Transverse colon (tissue), 4 donors: ENCODE results near the gene LRP4.

Source experiments
- EP300 ChIP-seq: sonication (generic); formaldehyde crosslinking; IDR thresholded peaks from one replicate; pipeline ENCODE4 v1.6.1; 2017; ENCODE audit warnings: antibody characterized with exemption, low read depth
- POLR2A ChIP-seq: fragments of 450-650 bp; IDR thresholded peaks from one replicate; pipeline ENCODE4 v1.6.1; 2016; ENCODE audit warnings: antibody characterized with exemption, mild to moderate bottlenecking, moderate library complexity
- POLR2AphosphoS5 ChIP-seq, 3 donors: sonication (generic); formaldehyde crosslinking; IDR thresholded peaks; one replicate each; pipeline ENCODE4 v1.6.1; 2016; ENCODE audit warnings: antibody characterized with exemption in 3 of 3
- TF ChIP-seq, protein P1 (sequence below), 5 experiments: fragments of 200-600 bp in 3 of 5; fragments of 450-650 bp in 2 of 5; sonication (generic) in 3 of 5; IDR thresholded peaks; 1 replicate in 2 of 5; 2 replicates in 3 of 5; pipeline ENCODE4 v1.5.1; 2016 to 2017; ENCODE audit warnings: antibody characterized with exemption in 5 of 5, inconsistent platforms in 3 of 5, mild to moderate bottlenecking in 2 of 5, moderate library complexity in 1 of 5

DNA sequence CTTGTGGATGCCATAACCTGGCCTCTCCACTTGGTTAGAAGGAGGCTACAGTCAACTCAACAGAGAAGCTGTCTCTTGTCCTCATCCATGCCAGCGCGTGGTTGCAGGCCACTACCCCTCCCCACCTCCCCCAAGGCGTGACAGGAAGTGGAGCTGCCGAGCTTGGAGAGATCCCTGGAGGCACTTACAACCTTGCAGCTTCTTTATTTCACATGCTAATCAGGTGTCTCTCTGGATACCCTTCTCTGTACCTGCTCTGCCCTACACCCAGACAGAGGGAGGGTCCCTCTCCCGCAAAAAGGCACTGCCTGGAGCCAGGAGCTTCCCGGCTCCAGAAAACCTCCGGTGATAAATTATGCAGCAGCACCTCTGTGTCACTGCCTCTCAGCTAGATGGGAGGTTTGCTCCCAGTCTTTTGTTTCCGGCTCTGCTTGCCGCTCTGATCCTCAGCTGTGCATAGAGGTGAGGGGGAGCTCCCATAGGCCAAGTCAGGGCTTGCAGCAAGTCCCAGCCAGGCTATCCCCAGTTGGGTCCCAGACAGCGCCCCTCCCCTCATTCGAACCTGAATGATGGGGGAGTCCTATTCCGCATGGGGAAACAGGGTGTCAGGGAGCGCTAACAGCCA lies 5.7 kb downstream of the LRP4 start:
- TF ChIP-seq EP300 (no peak), POLR2A (no peak), POLR2AphosphoS5 (IDR thresholded peaks at IDR 0.05) (no peak)
- TF ChIP-seq, protein P1, sequence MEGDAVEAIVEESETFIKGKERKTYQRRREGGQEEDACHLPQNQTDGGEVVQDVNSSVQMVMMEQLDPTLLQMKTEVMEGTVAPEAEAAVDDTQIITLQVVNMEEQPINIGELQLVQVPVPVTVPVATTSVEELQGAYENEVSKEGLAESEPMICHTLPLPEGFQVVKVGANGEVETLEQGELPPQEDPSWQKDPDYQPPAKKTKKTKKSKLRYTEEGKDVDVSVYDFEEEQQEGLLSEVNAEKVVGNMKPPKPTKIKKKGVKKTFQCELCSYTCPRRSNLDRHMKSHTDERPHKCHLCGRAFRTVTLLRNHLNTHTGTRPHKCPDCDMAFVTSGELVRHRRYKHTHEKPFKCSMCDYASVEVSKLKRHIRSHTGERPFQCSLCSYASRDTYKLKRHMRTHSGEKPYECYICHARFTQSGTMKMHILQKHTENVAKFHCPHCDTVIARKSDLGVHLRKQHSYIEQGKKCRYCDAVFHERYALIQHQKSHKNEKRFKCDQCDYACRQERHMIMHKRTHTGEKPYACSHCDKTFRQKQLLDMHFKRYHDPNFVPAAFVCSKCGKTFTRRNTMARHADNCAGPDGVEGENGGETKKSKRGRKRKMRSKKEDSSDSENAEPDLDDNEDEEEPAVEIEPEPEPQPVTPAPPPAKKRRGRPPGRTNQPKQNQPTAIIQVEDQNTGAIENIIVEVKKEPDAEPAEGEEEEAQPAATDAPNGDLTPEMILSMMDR (IDR thresholded peaks at IDR 0.05) = no peak
